Measurements from ENCODE around the gene WWOX.

GRCh38 chr16:79183571-79183970 lies 1084.1 kb downstream of the WWOX start:
- TF ChIP-seq POLR2AphosphoS5 (IDR thresholded peaks at IDR 0.05; ENCODE audit: borderline replicate concordance, low read depth, low read length) (no peak), EZH2 (IDR thresholded peaks at IDR 0.05) (no peak)

Data from SK-N-MC (cell line).